22Rv1 (cell line): Measurements from ENCODE around the gene STX18.

Source experiments
- CTCF ChIP-seq: fragments of 450-650 bp; IDR thresholded peaks from 2 replicates; pipeline ENCODE4 v1.5.1; 2017; ENCODE audit warnings: mild to moderate bottlenecking
- ZFX ChIP-seq: fragments of 450-650 bp; IDR thresholded peaks from 2 replicates; pipeline ENCODE4 v1.6.1; 2017; ENCODE audit warnings: antibody characterized with exemption, borderline replicate concordance

DNA sequence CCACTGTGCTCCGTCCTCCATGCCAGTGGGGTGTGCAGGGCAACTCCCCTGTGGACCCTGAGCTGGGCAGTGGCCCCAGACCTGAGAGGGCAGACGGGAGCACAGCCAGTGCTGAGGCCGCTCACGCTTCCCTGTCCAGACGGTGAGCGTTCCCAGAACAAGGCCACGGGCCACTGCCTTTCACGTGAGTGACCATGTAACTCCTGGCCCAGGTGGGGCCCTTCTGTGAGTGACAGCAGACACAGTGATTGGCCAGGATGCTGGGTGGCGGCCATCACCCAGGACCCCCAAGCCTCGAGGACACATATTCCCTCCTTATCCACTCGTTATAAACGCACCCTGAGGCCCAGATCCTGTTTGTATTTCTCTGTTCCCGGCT lies 144.4 kb downstream of the STX18 start:
- TF ChIP-seq CTCF, result no peak
- no peak for TF ChIP-seq ZFX
